K562 (cell line): ENCODE measurements around the gene FILIP1. TPM values are rescaled to one million over a fixed set of nuclear protein-coding genes. Genes with fewer than 3 reads are reported as not detected.

Experiments
- ATAC-seq: fragments of 200-7000 bp; cut with Tn5 transposase; 3 replicates; pipeline ENCODE4 v1.9.1; 2020; ENCODE audit warnings: moderate library complexity
- BruUV-seq: library from RNA; stranded (reverse); fragments of 400-500 nt; replicated peaks from 2 replicates; lab custom pipeline; 2021; lab: Mats Ljungman, UMichigan
- CTCF ChIA-PET: fragments of 300-600 bp; formaldehyde crosslinking; extraction: SDS; loops from one replicate; lab custom pipeline; 2021; ENCODE audit warnings: low intra/inter-chr PET ratio; lab: Yijun Ruan, JAX
- POLR2A ChIA-PET: fragments of 300-600, 350-650 bp; sonication (Branson Sonifier 250); formaldehyde crosslinking; extraction: SDS; loops from one replicate; lab custom pipeline; 2021; ENCODE audit warnings: antibody characterized with exemption, inconsistent platforms; lab: Yijun Ruan, JAX
- DNase-seq, 4 experiments: peaks; one replicate each; pipeline versions ENCODE4 v3.0.0 to v3.0.0-alpha.2; 2011 to 2018; ENCODE audit warnings: low spot score in 3 of 4, mixed read lengths in 3 of 4; ENCODE audit errors: extremely low read depth in 1 of 4
- FAIRE-seq: peaks from 2 replicates; lab custom pipeline; 2011; peaks lifted over from hg19 to GRCh38; lab: Jason Lieb, UNC
- H2AFZ ChIP-seq: 2 replicates; pipeline ENCODE4 v1.6.0; 2011; ENCODE audit warnings: low read depth, low read length, control low read depth, inconsistent platforms
- H3K27ac ChIP-seq: fragments of 200-600 bp; 3 replicates; pipeline ENCODE4 v1.8.0; 2011; ENCODE audit warnings: low read depth, mild to moderate bottlenecking, control low read depth, inconsistent platforms, low read length, moderate library complexity, mixed read lengths; ENCODE audit errors: extremely low read depth
- H3K27me3 ChIP-seq, 2 experiments: fragments of 300-600 bp in 1 of 2; 2 replicates in 1 of 2; 3 replicates in 1 of 2; pipeline versions ENCODE4 v1.6.0 to v1.8.0; 2011; ENCODE audit warnings: inconsistent platforms in 2 of 2, low read length in 2 of 2, mild to moderate bottlenecking in 1 of 2, mixed read lengths in 1 of 2, moderate library complexity in 1 of 2; ENCODE audit not compliant: control insufficient read depth in 2 of 2, insufficient read depth in 2 of 2
- H3K36me3 ChIP-seq: fragments of 300-600 bp; 3 replicates; pipeline ENCODE4 v1.8.0; 2011; ENCODE audit warnings: mild to moderate bottlenecking, low read length, inconsistent platforms; ENCODE audit not compliant: control insufficient read depth, insufficient read depth
- H3K4me1 ChIP-seq, 2 experiments: fragments of 200-600 bp in 1 of 2; replicated peaks in 1 of 2; 2 replicates in 1 of 2; 3 replicates in 1 of 2; pipeline versions ENCODE4 v1.5.1 to v1.8.0; 2011; ENCODE audit warnings: inconsistent platforms in 2 of 2, low read length in 2 of 2, mild to moderate bottlenecking in 1 of 2, mixed read lengths in 1 of 2, moderate library complexity in 1 of 2; ENCODE audit not compliant: control insufficient read depth in 2 of 2, insufficient read depth in 2 of 2
- H3K4me2 ChIP-seq: 2 replicates; pipeline ENCODE4 v1.6.1; 2011; ENCODE audit warnings: low read length, control low read depth, inconsistent platforms, mixed read lengths; ENCODE audit not compliant: insufficient read depth
- H3K4me3 ChIP-seq: fragments of 200-600 bp; sonication (generic), shearing (Covaris generic); 2 replicates; pipeline ENCODE4 v1.5.1; 2016; ENCODE audit warnings: control low read depth, inconsistent platforms
- H3K79me2 ChIP-seq: fragments of 200-600 bp; 3 replicates; pipeline ENCODE4 v1.8.0; 2011; ENCODE audit warnings: low read length, inconsistent platforms; ENCODE audit not compliant: control insufficient read depth, insufficient read depth
- H3K9ac ChIP-seq, 2 experiments: 2 replicates each; pipeline versions ENCODE4 v1.6.0 to v1.6.1; 2011; ENCODE audit warnings: low read depth in 2 of 2, low read length in 2 of 2, control low read depth in 1 of 2, inconsistent platforms in 1 of 2, mild to moderate bottlenecking in 1 of 2, mixed read lengths in 1 of 2; ENCODE audit not compliant: insufficient read depth in 1 of 2
- H3K9me1 ChIP-seq: one replicate; pipeline ENCODE4 v1.6.0; 2011; ENCODE audit warnings: inconsistent platforms, mild to moderate bottlenecking, low read length, moderate library complexity; ENCODE audit not compliant: control insufficient read depth, insufficient read depth
- H3K9me3 ChIP-seq: replicated peaks from 2 replicates; pipeline ENCODE4 v1.5.1; 2011; ENCODE audit warnings: low read depth, low read length, inconsistent platforms; ENCODE audit not compliant: control insufficient read depth, insufficient read depth
- H4K20me1 ChIP-seq: replicated peaks from 2 replicates; pipeline ENCODE4 v1.6.1; 2011; ENCODE audit warnings: low read length, inconsistent platforms, mixed read lengths; ENCODE audit not compliant: control insufficient read depth, insufficient read depth
- BRD4 ChIP-seq: fragments of 200-600 bp; sonication (generic); IDR thresholded peaks from 2 replicates; pipeline ENCODE4 v1.6.1; 2017; ENCODE audit warnings: inconsistent platforms
- C11orf30 ChIP-seq: fragments of 450-650 bp; IDR thresholded peaks from 2 replicates; pipeline ENCODE4 v1.6.1; 2016; ENCODE audit warnings: low read depth, mild to moderate bottlenecking
- CSDE1 ChIP-seq, 2 experiments: fragments of 450-650 bp; IDR thresholded peaks; 2 replicates each; pipeline ENCODE4 v1.6.1; 2016; ENCODE audit warnings: mild to moderate bottlenecking in 1 of 2
- EWSR1 ChIP-seq: fragments of 450-650 bp; IDR thresholded peaks from 2 replicates; pipeline ENCODE4 v1.6.1; 2018; ENCODE audit warnings: borderline replicate concordance, mild to moderate bottlenecking, low read depth, moderate library complexity; ENCODE audit not compliant: partially characterized antibody
- KAT2B ChIP-seq: IDR thresholded peaks from one replicate; pipeline ENCODE4 v1.6.1; 2012; ENCODE audit warnings: low read depth, mild to moderate bottlenecking, control low read depth, inconsistent platforms, low read length, moderate library complexity
- KAT7 ChIP-seq: sonication (generic); formaldehyde crosslinking; IDR thresholded peaks from 2 replicates; pipeline ENCODE4 v1.8.0; 2022; ENCODE audit warnings: missing genetic modification reagents, mild to moderate bottlenecking, borderline replicate concordance
- MCM5 ChIP-seq: fragments of 450-650 bp; IDR thresholded peaks from 2 replicates; pipeline ENCODE4 v1.6.1; 2016; ENCODE audit warnings: low read depth
- NFE2 ChIP-seq: IDR thresholded peaks from 2 replicates; pipeline ENCODE4 v1.6.1; 2014; ENCODE audit warnings: antibody characterized with exemption, low read depth
- PML ChIP-seq: IDR thresholded peaks from 2 replicates; pipeline ENCODE4 v1.6.1; 2012; ENCODE audit warnings: low read length, inconsistent platforms
- RBFOX2 ChIP-seq: fragments of 200-400 bp; formaldehyde crosslinking; IDR thresholded peaks from 2 replicates; pipeline ENCODE4 v1.6.1; 2017; ENCODE audit warnings: low read depth, mild to moderate bottlenecking, low read length, moderate library complexity
- RBM14 ChIP-seq: fragments of 200-400 bp; formaldehyde crosslinking; IDR thresholded peaks from 2 replicates; pipeline ENCODE4 v1.6.1; 2018; ENCODE audit warnings: low read depth, mild to moderate bottlenecking, low read length, moderate library complexity, borderline replicate concordance; ENCODE audit not compliant: insufficient read depth
- RBM15 ChIP-seq: fragments of 200-400 bp; formaldehyde crosslinking; IDR thresholded peaks from 2 replicates; pipeline ENCODE4 v1.6.1; 2018; ENCODE audit warnings: mild to moderate bottlenecking, low read length, moderate library complexity; ENCODE audit not compliant: insufficient read depth
- TCF3 ChIP-seq: sonication (generic); formaldehyde crosslinking; IDR thresholded peaks from 2 replicates; pipeline ENCODE4 v1.4.0; 2020; ENCODE audit warnings: mild to moderate bottlenecking, missing genetic modification reagents
- TFAP4 ChIP-seq: sonication (generic); formaldehyde crosslinking; IDR thresholded peaks from 2 replicates; pipeline ENCODE4 v1.8.0; 2022; ENCODE audit warnings: missing genetic modification reagents, mild to moderate bottlenecking, moderate library complexity, borderline replicate concordance
- XRCC4 ChIP-seq: IDR thresholded peaks from one replicate; pipeline ENCODE4 v1.6.1; 2011; ENCODE audit not compliant: insufficient read depth, insufficient read length; ENCODE audit errors: extremely low read depth
- ZBTB34 ChIP-seq: fragments of 250-450 bp; sonication (Bioruptor Pico); IDR thresholded peaks from 2 replicates; pipeline ENCODE4 v1.8.0; 2021; ENCODE audit warnings: mild to moderate bottlenecking, moderate library complexity
- ZNF239 ChIP-seq: fragments of 250-450 bp; sonication (Bioruptor Pico); IDR thresholded peaks from 2 replicates; pipeline ENCODE4 v1.4.0; 2020; ENCODE audit warnings: mild to moderate bottlenecking
- ZNF584 ChIP-seq: fragments of 200-800 bp; sonication (Bioruptor generic); IDR thresholded peaks from 2 replicates; pipeline ENCODE4 v1.6.1; 2016; ENCODE audit warnings: low read depth, mild to moderate bottlenecking, missing genetic modification characterization, missing compliant biosample characterization
- ZNF589 ChIP-seq: fragments of 200-800 bp; sonication (Bioruptor generic); IDR thresholded peaks from 2 replicates; pipeline ENCODE4 v1.6.1; 2016; ENCODE audit warnings: low read depth, missing genetic modification characterization, missing compliant biosample characterization
- in situ Hi-C: fragments of 300-500 bp; cut with MboI; formaldehyde crosslinking; loops from 4 replicates; pipeline ENCODE4 v1.15.0; 2018; ENCODE audit warnings: inconsistent platforms, mixed read lengths
- intact Hi-C: fragments of 100-400 bp; cut with micrococcal nuclease; formaldehyde crosslinking; loops from 2 replicates; pipeline ENCODE4 v1.14.2; 2022
- polyA plus RNA-seq, 8 experiments: library from polyadenylated mRNA; depleted of rRNA in 4 of 8; stranded (reverse) in 5 of 8; unstranded in 3 of 8; fragments of >200 nt; fragmentation: Nextera tagmentation in 2 of 8; fragmentation: Illumina TruSeq in 1 of 8; extraction: Ambion mirVana in 2 of 8; extraction: Trizol in 1 of 8; gene quantifications; 2 replicates each; pipeline versions ENCODE4 v1.2.1 to v1.2.3, GENCODE V29; 2011 to 2014; ENCODE audit warnings: inconsistent platforms in 1 of 8, missing spikeins in 1 of 8
- total RNA-seq, 7 experiments: library from RNA; depleted of rRNA in 6 of 7; stranded (reverse); fragments of >200 nt in 6 of 7; fragmentation: Illumina TruSeq in 2 of 7; extraction: Trizol in 2 of 7; gene quantifications; 2 replicates each; pipeline versions ENCODE4 v1.2.1 to v1.2.3, GENCODE V29; 2011 to 2021; ENCODE audit warnings: low replicate concordance in 1 of 7
- TF ChIP-seq, protein P1 (sequence below): sonication (generic); formaldehyde crosslinking; IDR thresholded peaks from 2 replicates; pipeline ENCODE4 v1.8.0; 2022; ENCODE audit warnings: mild to moderate bottlenecking, low read depth, missing genetic modification reagents

The FILIP1 gene
- total and polyA plus RNA-seq, 9 of the 15 experiments (the other 6 are each of a cell fraction or from before 2014, with no cell fraction given), result 0.03 to 0.25 (median 0.10) TPM; not detected in 1

GRCh38 chr6:75478929-75479328, 14.7 kb downstream of the FILIP1 start:
- no peaks in the 10 kb centered on the region for H3K27me3 ChIP-seq
- no peaks in the 10 kb centered on the region for H3K79me2 ChIP-seq
- H3K9ac ChIP-seq, result no peak overlapping the region
- in situ Hi-C loops, result no loop called here
- TF ChIP-seq RBM15 (no peak), CSDE1 (IDR thresholded peaks at IDR 0.05) (no peak), ZBTB34 (CRISPR knock-in tag) (no peak), BRD4 (no peak), ZNF584 (CRISPR knock-in tag) (no peak), RBFOX2 (no peak), C11orf30 (no peak), XRCC4 (no peak), PML (no peak), RBM14 (no peak), EWSR1 (no peak), NFE2 (no peak), ZNF589 (CRISPR knock-in tag) (no peak), TCF3 (no peak), KAT2B (no peak), MCM5 (no peak), TFAP4 (CRISPR knock-in tag) (no peak), KAT7 (no peak), ZNF239 (CRISPR knock-in tag) (no peak)
- TF ChIP-seq, protein P1, sequence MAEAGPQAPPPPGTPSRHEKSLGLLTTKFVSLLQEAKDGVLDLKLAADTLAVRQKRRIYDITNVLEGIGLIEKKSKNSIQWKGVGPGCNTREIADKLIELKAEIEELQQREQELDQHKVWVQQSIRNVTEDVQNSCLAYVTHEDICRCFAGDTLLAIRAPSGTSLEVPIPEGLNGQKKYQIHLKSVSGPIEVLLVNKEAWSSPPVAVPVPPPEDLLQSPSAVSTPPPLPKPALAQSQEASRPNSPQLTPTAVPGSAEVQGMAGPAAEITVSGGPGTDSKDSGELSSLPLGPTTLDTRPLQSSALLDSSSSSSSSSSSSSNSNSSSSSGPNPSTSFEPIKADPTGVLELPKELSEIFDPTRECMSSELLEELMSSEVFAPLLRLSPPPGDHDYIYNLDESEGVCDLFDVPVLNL, result no peak
- no peaks in the 10 kb centered on the region for H4K20me1 ChIP-seq
- no TSS peak for BruUV-seq
- H2AFZ ChIP-seq, result no peak overlapping the region
- no peaks in the 10 kb centered on the region for H3K9me1 ChIP-seq
- no peak overlapping the region for H3K4me2 ChIP-seq
- H3K4me1 ChIP-seq, result no peaks in the 10 kb centered on the region
- H3K9me3 ChIP-seq, result no peaks in the 10 kb centered on the region
- no peak for DNase-seq
- H3K36me3 ChIP-seq, result no peaks in the 10 kb centered on the region
- H3K27ac ChIP-seq, result no peak overlapping the region
- no peak for FAIRE-seq
- ATAC-seq, result no peak
- POLR2A ChIA-PET, result no interaction called here
- no peak overlapping the region for H3K4me3 ChIP-seq
- CTCF ChIA-PET, result no interaction called here
- intact Hi-C loops, result no loop called here
